Epithelial cell of esophagus (primary cell): ENCODE data around the gene NEURL2.
"Not testable (repeated sequence)": the region's sequence is repeated elsewhere in the genome, so short reads cannot be mapped to it uniquely, and the experiment has no call there.

Source experiments
- DNase-seq: peaks from one replicate; pipeline ENCODE4 v3.0.0; 2010; ENCODE audit warnings: low read depth
- H3K4me3 ChIP-seq: 2 replicates; pipeline ENCODE4 v1.5.1; 2011; ENCODE audit warnings: mild to moderate bottlenecking, low read length, control low read depth
- CTCF ChIP-seq: IDR thresholded peaks from 2 replicates; pipeline ENCODE4 v1.5.1; 2011; ENCODE audit warnings: low read depth, mild to moderate bottlenecking, low read length, control low read depth, inconsistent platforms; ENCODE audit not compliant: insufficient read depth; ENCODE audit errors: missing control alignments

The NEURL2 gene

GRCh38 chr20:45878076-45878761 is 12.8 kb downstream of the NEURL2 start:
- H3K4me3 ChIP-seq = no peak overlapping the region
- no peak for DNase-seq
- no peak for TF ChIP-seq CTCF

GRCh38 chr20:45874576-45874975 is 16.4 kb downstream of the NEURL2 start:
- H3K4me3 ChIP-seq = no peak overlapping the region
- TF ChIP-seq CTCF = no peak
- DNase-seq = no peak

GRCh38 chr20:45874104-45874481 is 16.9 kb downstream of the NEURL2 start:
- DNase-seq, H3K4me3 ChIP-seq: not testable (repeated sequence)

- peak; percentile 52 for DNase-seq
- no peak for TF ChIP-seq CTCF
Observed at GRCh38 chr20:45873409-45874103, 17.5 kb downstream of the NEURL2 start.

GRCh38 chr20:45872626-45873025 is 18.4 kb downstream of the NEURL2 start:
- peak; percentile 86 for DNase-seq
- no peak for TF ChIP-seq CTCF
- H3K4me3 ChIP-seq = no peak overlapping the region

More at GRCh38 chr20:45873409-45874103, 17.5 kb downstream of the NEURL2 start:
- H3K4me3 ChIP-seq = no peak overlapping the region

- no peak for TF ChIP-seq CTCF
- peak; percentile 61 for DNase-seq
- no peak overlapping the region for H3K4me3 ChIP-seq
Observed at GRCh38 chr20:45867819-45868176, 23.2 kb downstream of the NEURL2 start.

- no peak overlapping the region for H3K4me3 ChIP-seq
- DNase-seq = no peak
- no peak for TF ChIP-seq CTCF
Observed at GRCh38 chr20:45867136-45867818, 23.7 kb downstream of the NEURL2 start.
